H1 (cell line): ENCODE results near the gene CCDC12. TPM values are rescaled to one million over a fixed set of nuclear protein-coding genes. Genes with fewer than 3 reads are reported as not detected.

ENCODE experiments used
- CHD2 ChIP-seq: IDR thresholded peaks from 2 replicates; pipeline ENCODE4 v1.6.1; 2012; ENCODE audit warnings: low read length, improper control_type of control experiment
- E2F6 ChIP-seq: IDR thresholded peaks from 2 replicates; pipeline ENCODE4 v1.6.1; 2012; ENCODE audit warnings: inconsistent platforms
- polyA plus RNA-seq, 7 experiments: library from polyadenylated mRNA; depleted of rRNA in 3 of 7; stranded (reverse) in 5 of 7; unstranded in 2 of 7; fragments of >200 nt in 5 of 7; fragments of 200-250 nt in 2 of 7; gene quantifications; 1 replicate in 5 of 7; 2 replicates in 1 of 7; 4 replicates in 1 of 7; pipeline versions ENCODE4 v1.2.1 to v1.2.3, GENCODE V29; 2011 to 2013; ENCODE audit warnings: missing spikeins in 2 of 7, mixed read lengths in 2 of 7
- total RNA-seq: library from RNA; stranded (reverse); fragmentation: NEBNext Ultra II Directional; extraction: Animal tissue kit (Norgen Biotek cat#: 25700); gene quantifications from 2 replicates; pipeline ENCODE4 v1.2.1, GENCODE V29; 2021

CCDC12 gene
- total and polyA plus RNA-seq, 2 of the 8 experiments (the other 6 are each of a cell fraction or from before 2014, with no cell fraction given), result 29.5 to 41.3 TPM

DNA sequence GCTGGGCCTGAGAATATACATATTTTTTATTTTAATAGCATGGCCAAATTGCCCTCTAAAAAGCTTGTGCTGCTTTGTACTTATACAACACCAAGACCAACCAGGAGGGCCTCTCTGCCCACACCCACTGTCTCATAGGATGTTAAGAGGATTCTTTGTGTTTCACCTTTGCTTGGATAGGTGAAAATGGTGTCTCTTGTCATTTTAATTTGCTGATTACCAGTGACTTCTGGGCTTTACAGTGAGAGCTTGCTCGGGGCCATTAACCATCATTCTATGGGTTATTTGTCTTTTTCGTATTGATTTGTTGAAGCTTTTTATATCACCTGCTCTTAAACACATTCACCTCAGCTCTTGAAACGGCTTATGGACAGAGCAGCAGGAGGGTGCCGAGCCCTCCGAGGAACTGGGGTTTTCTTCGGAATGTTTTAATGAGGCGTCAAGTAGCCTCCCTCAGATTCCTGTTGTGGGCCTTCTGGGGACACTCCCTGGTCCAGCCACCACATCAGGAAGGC is 88.5 kb downstream of the CCDC12 start (continued):
- TF ChIP-seq E2F6 (no peak), CHD2 (no peak)
